Body of pancreas (tissue), 4 donors: ENCODE results near the gene KIAA1328.

ENCODE experiments used
- CTCF ChIP-seq, 7 experiments: fragments of 450-650 bp in 4 of 7; fragments of 200-600 bp in 3 of 7; sonication (generic) in 3 of 7; IDR thresholded peaks; one replicate each; pipeline ENCODE4 v1.5.1; 2016 to 2019; ENCODE audit warnings: antibody characterized with exemption in 7 of 7
- POLR2A ChIP-seq, 3 donors: fragments of 450-650 bp; IDR thresholded peaks; one replicate each; pipeline ENCODE4 v1.6.1; 2016; ENCODE audit warnings: antibody characterized with exemption in 3 of 3, mild to moderate bottlenecking in 2 of 3

GRCh38 chr18:36953047-36953446 lies 124.1 kb downstream of the KIAA1328 start:
- TF ChIP-seq CTCF (IDR thresholded peaks at IDR 0.05) (no peak), POLR2A (IDR thresholded peaks at IDR 0.05) (no peak)
